GM19463 (cell line): Measurements from ENCODE around the gene CACNA2D3.

Source experiments
- ATAC-seq: cut with Tn5 transposase; IDR thresholded peaks from one replicate; pipeline ENCODE4 v1.9.1; 2021; ENCODE audit warnings: mild to moderate bottlenecking, moderate library complexity; ENCODE audit not compliant: unreplicated experiment

CACNA2D3 gene

GRCh38 chr3:54932606-54933005 lies 810.3 kb downstream of the CACNA2D3 start:
- ATAC-seq, result no peak

- no peak for ATAC-seq
Measured at GRCh38 chr3:54935869-54936268, 813.5 kb downstream of the CACNA2D3 start.

- no peak for ATAC-seq
Measured at GRCh38 chr3:54936561-54936960, 814.2 kb downstream of the CACNA2D3 start.

DNA sequence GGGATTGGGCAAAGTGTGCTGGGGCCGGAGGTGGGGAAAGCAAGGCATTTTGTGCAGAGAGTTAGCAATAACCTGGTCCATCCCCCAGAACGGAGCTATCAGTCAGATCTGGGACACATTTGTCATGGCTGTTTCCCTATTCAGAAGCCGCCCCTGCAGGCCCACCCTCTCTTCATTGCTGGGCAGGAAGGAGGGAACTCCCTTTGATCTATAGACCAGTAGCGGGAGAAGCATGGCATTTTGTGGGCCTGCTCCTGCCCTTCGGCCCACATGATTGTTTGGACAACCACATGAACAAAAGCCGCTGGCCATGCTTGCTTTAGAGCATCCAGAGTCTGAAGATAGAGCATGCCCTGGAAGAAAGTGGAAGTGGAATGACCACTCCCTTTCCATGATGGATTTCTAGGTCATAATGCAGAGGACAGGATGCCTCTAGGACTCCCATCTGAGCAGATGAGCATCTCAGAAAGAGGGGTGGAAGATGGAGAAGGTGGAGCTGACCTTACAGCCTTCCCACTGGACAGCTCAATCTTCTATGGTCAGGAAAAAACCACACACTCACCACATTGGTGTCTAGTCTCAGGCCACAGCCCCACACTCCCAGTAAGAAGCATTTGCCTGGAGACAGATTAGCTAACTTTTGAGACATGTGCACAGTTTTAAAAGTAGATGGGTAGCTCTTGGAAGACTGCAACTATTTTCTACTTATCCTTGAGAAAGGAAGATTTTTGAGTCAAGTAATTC lies 817.4 kb downstream of the CACNA2D3 start:
- ATAC-seq, result no peak

DNA sequence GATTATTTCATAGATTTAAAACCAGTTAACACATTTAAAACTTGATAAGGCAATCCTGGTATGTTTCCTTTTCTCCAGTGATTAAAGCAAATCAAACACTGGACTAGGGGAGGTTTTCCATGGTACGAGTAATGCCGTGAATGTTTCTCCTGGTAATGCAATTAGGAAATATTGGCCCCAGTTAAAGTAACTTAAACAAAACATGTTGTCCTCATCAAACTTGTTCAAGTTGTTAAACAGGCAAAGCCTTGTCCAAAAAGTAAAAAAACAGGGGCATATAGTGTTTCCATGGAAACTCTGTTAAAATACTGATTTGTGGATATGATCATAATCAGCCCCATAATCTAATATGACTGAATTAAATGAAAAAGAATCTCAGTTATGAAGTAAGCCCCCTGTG lies 818.6 kb downstream of the CACNA2D3 start:
- ATAC-seq, result no peak

- no peak for ATAC-seq
Measured at GRCh38 chr3:54941690-54942362, 819.5 kb downstream of the CACNA2D3 start.

- ATAC-seq, result no peak
Measured at GRCh38 chr3:54949491-54950044, 827.2 kb downstream of the CACNA2D3 start.

- ATAC-seq, result no peak
Measured at GRCh38 chr3:54950391-54951003, 828.1 kb downstream of the CACNA2D3 start.

DNA sequence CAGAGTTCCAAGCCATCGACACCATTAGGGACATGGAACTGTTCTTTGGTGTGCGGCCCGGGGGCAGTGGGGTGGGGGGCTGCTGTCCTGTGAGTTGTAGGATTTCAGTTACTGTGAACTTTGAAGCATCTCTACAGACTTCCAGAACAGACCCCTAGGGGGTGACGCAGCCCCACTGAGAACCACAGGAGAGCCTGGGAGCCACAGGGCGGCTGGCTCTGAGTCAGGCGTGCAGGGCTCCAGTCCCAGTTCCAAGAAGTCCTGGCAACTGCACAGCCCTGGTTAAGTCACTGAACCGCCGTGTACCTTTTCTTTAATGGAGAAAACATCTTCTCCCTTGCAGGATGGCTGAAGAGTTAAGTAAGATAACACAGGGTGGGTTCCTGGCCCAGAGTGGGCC lies 829.1 kb downstream of the CACNA2D3 start:
- no peak for ATAC-seq

- ATAC-seq, result no peak
Measured at GRCh38 chr3:54954022-54954421, 831.7 kb downstream of the CACNA2D3 start.

- ATAC-seq, result no peak
Measured at GRCh38 chr3:54954521-54954920, 832.2 kb downstream of the CACNA2D3 start.

- ATAC-seq, result no peak
Measured at GRCh38 chr3:54955496-54955895, 833.1 kb downstream of the CACNA2D3 start.

- no peak for ATAC-seq
Measured at GRCh38 chr3:54955941-54956340, 833.6 kb downstream of the CACNA2D3 start.

GRCh38 chr3:54957711-54958110 lies 835.4 kb downstream of the CACNA2D3 start:
- ATAC-seq, result no peak

- no peak for ATAC-seq
Measured at GRCh38 chr3:54960082-54960481, 837.7 kb downstream of the CACNA2D3 start.

DNA sequence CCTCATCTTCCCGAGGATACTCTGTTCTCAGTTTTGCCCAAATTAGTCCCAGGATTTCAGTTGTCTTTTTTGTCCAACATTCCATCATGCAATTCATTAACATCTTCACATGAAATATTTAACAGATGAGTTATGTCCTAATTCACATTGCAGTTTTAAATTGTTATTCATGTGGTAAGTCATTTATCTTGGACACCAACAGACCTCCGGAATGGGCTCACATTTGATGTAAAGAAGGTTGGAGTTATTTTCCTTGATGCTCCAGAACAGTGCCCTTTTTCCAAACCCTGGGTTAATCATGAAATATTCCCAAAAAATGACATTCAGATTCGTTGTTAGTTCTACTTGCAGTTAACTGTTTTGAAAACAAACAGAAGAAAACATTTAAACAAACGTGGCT lies 838.3 kb downstream of the CACNA2D3 start:
- no peak for ATAC-seq

GRCh38 chr3:54962200-54962599 lies 839.8 kb downstream of the CACNA2D3 start:
- ATAC-seq, result no peak

DNA sequence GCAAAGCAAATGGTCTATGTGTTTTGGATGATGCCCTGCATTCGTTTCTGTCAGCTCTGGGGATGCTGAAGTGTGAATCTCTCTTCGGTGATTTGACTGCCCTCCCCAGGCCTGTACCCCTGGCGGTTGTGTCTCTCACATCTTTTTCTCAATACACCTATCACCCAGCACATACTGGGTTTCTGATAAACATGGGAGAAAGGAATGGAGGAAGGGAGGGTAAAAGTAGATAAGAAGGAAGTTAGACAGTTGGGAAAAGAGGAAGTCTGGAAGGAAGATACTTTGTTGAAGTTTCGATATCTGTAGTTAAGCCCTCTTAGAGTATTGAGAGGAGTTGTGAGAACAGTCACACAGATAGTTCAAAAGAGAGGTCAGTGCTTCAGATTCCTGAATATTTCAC lies 841.3 kb downstream of the CACNA2D3 start:
- no peak for ATAC-seq

- no peak for ATAC-seq
Measured at GRCh38 chr3:54964081-54964480, 841.7 kb downstream of the CACNA2D3 start.

GRCh38 chr3:54965746-54966145 lies 843.4 kb downstream of the CACNA2D3 start:
- no peak for ATAC-seq

DNA sequence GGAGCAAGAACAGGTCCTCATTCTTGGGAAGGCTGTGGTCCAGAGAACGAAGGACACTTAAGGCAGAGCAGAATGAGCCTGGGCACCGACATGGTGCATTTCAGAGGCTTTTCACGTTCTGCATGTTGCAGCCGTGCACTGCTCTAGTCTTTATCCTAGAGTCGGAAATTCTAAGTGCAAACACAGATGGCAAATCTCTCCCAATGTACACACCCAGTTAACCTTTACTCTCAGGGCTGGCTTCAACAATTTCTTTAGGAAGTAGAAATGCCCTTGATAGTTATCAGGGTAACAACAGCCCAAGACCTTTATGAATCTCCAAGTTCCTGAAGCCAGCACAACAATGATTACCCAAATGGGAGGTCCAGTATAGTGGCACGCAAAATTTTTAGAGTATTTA lies 844.6 kb downstream of the CACNA2D3 start:
- ATAC-seq, result no peak

DNA sequence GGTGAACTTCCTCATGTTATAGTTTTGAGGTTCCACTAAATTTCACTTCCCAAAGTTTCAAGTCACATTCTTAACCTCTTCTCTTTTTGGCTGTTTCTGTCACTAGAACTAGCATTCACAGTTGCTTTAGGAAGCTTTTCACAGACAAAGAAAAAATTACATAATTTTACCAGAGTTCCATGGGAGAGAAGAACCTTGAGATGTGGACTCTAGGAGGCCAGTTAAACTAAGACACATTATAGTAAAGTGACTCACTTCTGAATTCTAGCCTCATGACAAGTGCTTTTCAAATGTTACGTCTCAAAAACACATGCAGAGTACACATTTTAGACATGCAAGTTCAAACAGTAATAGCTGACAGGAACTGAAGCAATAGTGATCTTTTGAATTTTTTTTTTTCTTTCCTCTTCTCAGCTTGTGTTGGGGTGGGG lies 845.4 kb downstream of the CACNA2D3 start:
- ATAC-seq, result no peak
